ENCODE data around the gene UGP2. TPM values are rescaled to one million over a fixed set of nuclear protein-coding genes. Genes with fewer than 3 reads are reported as not detected.

The UGP2 gene
- total and polyA plus RNA-seq, 2 of the 8 experiments (the other 6 are each of a cell fraction or from before 2014, with no cell fraction given) = 278 to 956 TPM

DNA sequence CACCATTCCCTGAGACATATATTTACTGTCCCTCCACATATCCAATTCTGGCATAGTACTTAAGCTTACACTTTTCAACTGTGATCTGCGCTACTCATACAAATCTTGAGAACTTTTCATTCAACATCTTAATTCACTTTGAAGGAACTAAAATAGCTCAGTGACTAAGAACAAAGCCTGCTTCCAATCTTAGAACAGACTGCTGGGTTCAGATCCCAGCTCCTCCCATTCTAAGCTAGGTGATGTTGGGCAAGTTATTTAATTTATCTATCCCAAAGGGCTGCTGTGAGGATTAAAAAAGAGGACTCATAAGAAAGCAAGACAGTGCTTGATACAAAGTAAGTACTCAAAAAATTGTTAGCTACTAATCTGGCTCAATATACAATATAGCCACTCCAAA, 57.9 kb downstream of the UGP2 start:
- DNase-seq (ENCODE audit: low read depth in 1 of 2, low spot score in 2 of 2) = no peak
- Histone ChIP-seq H3K23me2 (ENCODE audit: low read depth, low read length) (no peaks in the 10 kb centered on the region), H3K36me3 (ENCODE audit: control insufficient read depth in 2 of 4, insufficient read depth in 4 of 4, low read length in 3 of 4) (peaks cover 0 to 27% (median 4%) of the 10 kb centered on the region in 4 experiments; a peak in 3 of 8 replicates), H2AK5ac (ENCODE audit: low read depth, low read length) (no peak overlapping the region), H3K27me3 (replicated peaks in 1 of 4; ENCODE audit: control insufficient read depth in 3 of 4, extremely low read depth in 1 of 4, insufficient read depth in 3 of 4, low read length in 3 of 4) (no peaks in the 10 kb centered on the region), H3K18ac (ENCODE audit: extremely low read depth, low read length) (no peak overlapping the region), H4K91ac (replicated peaks; ENCODE audit: insufficient read length, low read length) (no peak overlapping the region), H2BK12ac (ENCODE audit: low read depth, low read length) (no peak overlapping the region), H3K79me1 (ENCODE audit: low read depth, low read length) (no peaks in the 10 kb centered on the region), H2BK15ac (ENCODE audit: low read length) (no peak overlapping the region), H2BK20ac (ENCODE audit: low read length) (no peak overlapping the region), H3K23ac (ENCODE audit: insufficient read length) (no peak overlapping the region), H4K20me1 (replicated peaks in 1 of 2; ENCODE audit: control insufficient read depth in 1 of 2, insufficient read depth in 2 of 2, low read length in 2 of 2) (no peaks in the 10 kb centered on the region), H3K9me3 (ENCODE audit: insufficient read depth in 2 of 2, low read depth in 1 of 2, low read length in 1 of 2) (peaks cover 3 to 6% of the 10 kb centered on the region in 2 experiments; a peak in 2 of 4 replicates), H2AFZ (ENCODE audit: low read length) (no peak overlapping the region), H4K5ac (ENCODE audit: insufficient read length, low read depth, low read length) (no peak overlapping the region), H3K4me2 (ENCODE audit: insufficient read depth in 1 of 2, low read depth in 2 of 2, low read length in 2 of 2) (no peak overlapping the region), H3K4ac (replicated peaks; ENCODE audit: insufficient read length, low read depth, low read length) (no peak overlapping the region), H3K4me3 (ENCODE audit: extremely low read depth in 1 of 4, insufficient read depth in 2 of 4, low read depth in 3 of 4, low read length in 4 of 4) (no peak overlapping the region), H3K27ac (ENCODE audit: low read depth, low read length) (no peak overlapping the region), H3K79me2 (ENCODE audit: control insufficient read depth in 1 of 2, insufficient read depth in 2 of 2, low read length in 2 of 2) (no peaks in the 10 kb centered on the region), H3K9ac (replicated peaks in 1 of 4; ENCODE audit: extremely low read depth in 1 of 4, low read depth in 3 of 4, low read length in 3 of 4) (no peak overlapping the region), H2BK5ac (ENCODE audit: low read depth, low read length) (no peak overlapping the region), H3K14ac (ENCODE audit: insufficient read length) (no peak overlapping the region), H4K8ac (ENCODE audit: extremely low read depth, insufficient read depth, low read length) (no peak overlapping the region), H3K4me1 (replicated peaks in 1 of 4; ENCODE audit: control insufficient read depth in 3 of 4, insufficient read depth in 4 of 4, low read length in 3 of 4) (no peaks in the 10 kb centered on the region), H3K56ac (replicated peaks; ENCODE audit: insufficient read length, low read depth, low read length) (no peak overlapping the region), H2BK120ac (replicated peaks; ENCODE audit: low read depth, low read length) (no peak overlapping the region)
- ChIA-PET CTCF (ENCODE audit: partially characterized antibody) (interaction anchor here (0.6 to 1.3 kb wide), 4 partner anchors 10 to 695 kb away, joined by 3 to 4 read pairs (median 3); no protein-coding TSS in a partner anchor), POLR2A (ENCODE audit: partially characterized antibody) (interaction anchor here (0.6 to 1.2 kb wide), 3 partner anchors 23 to 310 kb away, joined by 3 to 5 read pairs (median 4); partner anchors contain the start of gene MDH1)
- FAIRE-seq = no peak
- 93% methylated on average over 1 of the region's 1 CpG; no CpG with 5 or more reads in 1 of the 2 experiments for WGBS, 2 experiments (ENCODE audit: extremely low coverage in 1 of 2, insufficient coverage in 1 of 2, insufficient read length in 1 of 2, insufficient replicate concordance in 2 of 2, low coverage in 1 of 2, low lambda C conversion rate in 2 of 2, missing lambda C conversion rate in 1 of 2)
- TF ChIP-seq YY1 (IDR thresholded peaks at IDR 0.05; ENCODE audit: low read depth, low read length) = no peak
- TF ChIP-seq TEAD4 (IDR thresholded peaks at IDR 0.05; ENCODE audit: low read depth, low read length) = no peak
- no peak for TF ChIP-seq NANOG (IDR thresholded peaks at IDR 0.05; ENCODE audit: insufficient read depth, low read depth, low read length, poor library complexity, severe bottlenecking)

Data from H1 (cell line).